ENCODE data around the gene RPS15. TPM values are rescaled to one million over a fixed set of nuclear protein-coding genes. Genes with fewer than 3 reads are reported as not detected.

Gene RPS15
- total and polyA plus RNA-seq, 10 of the 15 experiments (the other 5 are each of a cell fraction or from before 2014, with no cell fraction given): 559 to 3,158 (median 1,413) TPM

DNA sequence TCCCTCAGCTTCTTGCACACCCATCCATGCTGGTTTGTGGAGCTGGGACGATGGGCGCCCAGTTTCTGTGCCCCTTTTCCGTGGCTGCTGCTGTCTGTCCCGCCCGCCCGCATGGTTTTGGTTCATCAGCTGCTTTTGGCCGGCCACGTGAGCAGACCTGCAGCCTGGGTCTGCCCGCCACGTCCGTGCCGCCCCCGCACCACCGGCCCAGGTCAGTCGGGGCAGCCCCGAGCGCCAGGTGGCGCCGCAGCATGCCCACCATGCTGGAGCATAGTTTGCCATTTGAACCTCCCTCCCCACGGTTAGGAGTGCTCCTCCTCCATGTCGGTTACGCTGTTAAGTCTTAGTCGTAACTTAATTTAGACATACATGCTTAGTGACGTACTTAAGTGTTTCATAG is 15.3 kb upstream of the RPS15 start:
- intact Hi-C loops (cut with micrococcal nuclease; ENCODE audit: unreplicated experiment): no loop called here
- Histone ChIP-seq H3K27ac (ENCODE audit: control insufficient read depth, insufficient read depth) (no peak overlapping the region), H3K4me1 (ENCODE audit: control insufficient read depth, insufficient read depth, low read length) (no peaks in the 10 kb centered on the region), H3K36me3 (ENCODE audit: control insufficient read depth in 2 of 2, insufficient read depth in 2 of 2, low read length in 1 of 2) (peaks cover 24 to 59% of the 10 kb centered on the region in 2 experiments; a peak in 3 of 4 replicates), H3K9ac (ENCODE audit: control insufficient read depth, insufficient read depth, low read length) (no peak overlapping the region), H3K9me3 (replicated peaks; ENCODE audit: control insufficient read depth, insufficient read depth, low read length) (no peaks in the 10 kb centered on the region), H3K4me2 (ENCODE audit: control insufficient read depth, insufficient read depth) (no peak overlapping the region), H3K79me2 (ENCODE audit: control insufficient read depth, insufficient read depth, low read length) (peaks cover 4% of the 10 kb centered on the region), H3K27me3 (replicated peaks in 1 of 2; ENCODE audit: control insufficient read depth in 2 of 2, insufficient read depth in 2 of 2, low read length in 1 of 2) (no peaks in the 10 kb centered on the region), H2AFZ (ENCODE audit: control insufficient read depth, low read depth, low read length) (no peak overlapping the region), H4K20me1 (ENCODE audit: control insufficient read depth, insufficient read depth) (no peaks in the 10 kb centered on the region), H3K4me3 (no peak overlapping the region)
- no peak for TF ChIP-seq IKZF1 (conservative IDR thresholded peaks at IDR 0.05)
- no peak for TF ChIP-seq BRCA1 (IDR thresholded peaks at IDR 0.05; ENCODE audit: low read depth, low read length)
- TF ChIP-seq, protein P1, sequence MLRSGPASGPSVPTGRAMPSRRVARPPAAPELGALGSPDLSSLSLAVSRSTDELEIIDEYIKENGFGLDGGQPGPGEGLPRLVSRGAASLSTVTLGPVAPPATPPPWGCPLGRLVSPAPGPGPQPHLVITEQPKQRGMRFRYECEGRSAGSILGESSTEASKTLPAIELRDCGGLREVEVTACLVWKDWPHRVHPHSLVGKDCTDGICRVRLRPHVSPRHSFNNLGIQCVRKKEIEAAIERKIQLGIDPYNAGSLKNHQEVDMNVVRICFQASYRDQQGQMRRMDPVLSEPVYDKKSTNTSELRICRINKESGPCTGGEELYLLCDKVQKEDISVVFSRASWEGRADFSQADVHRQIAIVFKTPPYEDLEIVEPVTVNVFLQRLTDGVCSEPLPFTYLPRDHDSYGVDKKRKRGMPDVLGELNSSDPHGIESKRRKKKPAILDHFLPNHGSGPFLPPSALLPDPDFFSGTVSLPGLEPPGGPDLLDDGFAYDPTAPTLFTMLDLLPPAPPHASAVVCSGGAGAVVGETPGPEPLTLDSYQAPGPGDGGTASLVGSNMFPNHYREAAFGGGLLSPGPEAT (IDR thresholded peaks at IDR 0.05; ENCODE audit: low read depth): no peak
- TF ChIP-seq TCF12 (IDR thresholded peaks at IDR 0.05; ENCODE audit: low read depth, low read length): no peak
- no peak for TF ChIP-seq BMI1 (IDR thresholded peaks at IDR 0.05; ENCODE audit: borderline replicate concordance)
- no peak for TF ChIP-seq CREM (IDR thresholded peaks at IDR 0.05; ENCODE audit: low read depth)
- TF ChIP-seq BHLHE40 (IDR thresholded peaks at IDR 0.05; ENCODE audit: borderline replicate concordance in 1 of 2, low read depth in 2 of 2, low read length in 1 of 2): no peak
- TF ChIP-seq ZSCAN29 (IDR thresholded peaks at IDR 0.05): no peak
- TF ChIP-seq RELA (IDR thresholded peaks at IDR 0.05; ENCODE audit: borderline replicate concordance, partially characterized antibody): no peak
- no peak for TF ChIP-seq SUPT20H (IDR thresholded peaks at IDR 0.05; ENCODE audit: borderline replicate concordance, control insufficient read depth, low read depth, low read length)
- TF ChIP-seq LARP7 (IDR thresholded peaks at IDR 0.05): no peak
- no peak for TF ChIP-seq PML (IDR thresholded peaks at IDR 0.05; ENCODE audit: low read length)
- no peak for TF ChIP-seq YBX1 (IDR thresholded peaks at IDR 0.05)
- TF ChIP-seq SMAD1 (IDR thresholded peaks at IDR 0.05; ENCODE audit: low read depth, partially characterized antibody): no peak
- no peak for TF ChIP-seq GABPA (IDR thresholded peaks at IDR 0.05; ENCODE audit: low read depth)
- TF ChIP-seq CBFB (IDR thresholded peaks at IDR 0.05; ENCODE audit: low read depth): no peak
- TF ChIP-seq EP300 (IDR thresholded peaks at IDR 0.05; ENCODE audit: borderline replicate concordance in 1 of 2, control insufficient read depth in 1 of 2, low read depth in 2 of 2, low read length in 2 of 2): no peak
- TF ChIP-seq, protein P2, sequence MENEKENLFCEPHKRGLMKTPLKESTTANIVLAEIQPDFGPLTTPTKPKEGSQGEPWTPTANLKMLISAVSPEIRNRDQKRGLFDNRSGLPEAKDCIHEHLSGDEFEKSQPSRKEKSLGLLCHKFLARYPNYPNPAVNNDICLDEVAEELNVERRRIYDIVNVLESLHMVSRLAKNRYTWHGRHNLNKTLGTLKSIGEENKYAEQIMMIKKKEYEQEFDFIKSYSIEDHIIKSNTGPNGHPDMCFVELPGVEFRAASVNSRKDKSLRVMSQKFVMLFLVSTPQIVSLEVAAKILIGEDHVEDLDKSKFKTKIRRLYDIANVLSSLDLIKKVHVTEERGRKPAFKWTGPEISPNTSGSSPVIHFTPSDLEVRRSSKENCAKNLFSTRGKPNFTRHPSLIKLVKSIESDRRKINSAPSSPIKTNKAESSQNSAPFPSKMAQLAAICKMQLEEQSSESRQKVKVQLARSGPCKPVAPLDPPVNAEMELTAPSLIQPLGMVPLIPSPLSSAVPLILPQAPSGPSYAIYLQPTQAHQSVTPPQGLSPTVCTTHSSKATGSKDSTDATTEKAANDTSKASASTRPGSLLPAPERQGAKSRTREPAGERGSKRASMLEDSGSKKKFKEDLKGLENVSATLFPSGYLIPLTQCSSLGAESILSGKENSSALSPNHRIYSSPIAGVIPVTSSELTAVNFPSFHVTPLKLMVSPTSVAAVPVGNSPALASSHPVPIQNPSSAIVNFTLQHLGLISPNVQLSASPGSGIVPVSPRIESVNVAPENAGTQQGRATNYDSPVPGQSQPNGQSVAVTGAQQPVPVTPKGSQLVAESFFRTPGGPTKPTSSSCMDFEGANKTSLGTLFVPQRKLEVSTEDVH (IDR thresholded peaks at IDR 0.05; ENCODE audit: low read depth, partially characterized antibody): no peak
- TF ChIP-seq IKZF2 (IDR thresholded peaks at IDR 0.05): no peak
- TF ChIP-seq RAD51 (IDR thresholded peaks at IDR 0.05): no peak
- RAD21 ChIA-PET (ENCODE audit: unreplicated experiment): no interaction called here
- POLR2A ChIA-PET: no interaction called here
- no TSS peak for BruUV-seq (replicated peaks)
- DNase-seq (ENCODE audit: low read depth, low spot score): no peak
- no peak for FAIRE-seq
- SMC1A ChIA-PET (ENCODE audit: uncharacterized antibody, unreplicated experiment): no interaction called here
- CTCF ChIA-PET: no interaction called here
- in situ Hi-C loops (cut with MboI): no loop called here
- 97% methylated on average over 24 of the region's 24 CpGs for WGBS (ENCODE audit: insufficient coverage, insufficient replicate concordance, low lambda C conversion rate, missing lambda C conversion rate)
- no peak for ATAC-seq
